ENCODE results near the gene SPAG9. TPM values are rescaled to one million over a fixed set of nuclear protein-coding genes. Genes with fewer than 3 reads are reported as not detected.
"Not testable (repeated sequence)": the region's sequence is repeated elsewhere in the genome, so short reads cannot be mapped to it uniquely, and the experiment has no call there.

Gene SPAG9
- total RNA-seq, 4 donors from 2014 or later = 37.0 to 131 (median 116) TPM

DNA sequence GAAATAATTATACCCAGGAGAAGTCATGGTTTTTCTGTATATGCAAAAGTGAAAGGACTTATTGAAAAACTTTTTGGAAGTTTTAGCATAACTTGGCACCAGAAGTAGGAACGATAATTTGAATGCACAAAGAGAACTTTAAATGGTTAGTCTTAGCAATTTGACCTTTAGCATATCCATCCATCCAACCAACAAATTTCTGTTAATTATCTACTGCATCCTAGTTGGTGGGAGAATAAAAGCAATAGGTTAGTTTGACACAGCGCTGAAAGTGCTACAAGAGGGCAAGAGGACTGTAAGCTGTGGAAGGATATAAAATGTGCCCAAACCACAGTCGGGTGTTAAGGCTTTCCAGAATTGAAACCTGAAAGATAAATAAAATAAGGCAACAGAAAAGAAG lies 17.6 kb downstream of the SPAG9 start:
- DNase-seq = no peak
- Histone ChIP-seq H3K36me3 (no peaks in the 10 kb centered on the region), H3K4me3 (no peak overlapping the region), H3K4me1 (peaks cover 0 to 37% (median 19%) of the 10 kb centered on the region in 4 donors), H3K9me3 (no peaks in the 10 kb centered on the region), H3K27ac (no peak overlapping the region), H3K27me3 (no peaks in the 10 kb centered on the region)
- in situ Hi-C loops (cut with MboI; ENCODE audit: low pct_ligation_motif_present in 1 of 4, low pct_unique_long_range_greater_than_20kb in 1 of 4, low sequenced_read_pairs in 3 of 4) = no loop called here
- TF ChIP-seq POLR2A (IDR thresholded peaks at IDR 0.05) (no peak), POLR2AphosphoS5 (IDR thresholded peaks at IDR 0.05) (no peak), CTCF (IDR thresholded peaks at IDR 0.05) (no peak), EP300 (IDR thresholded peaks at IDR 0.05; ENCODE audit: low read depth) (no peak)
- 21 to 38% methylated on average over 3 of the region's 3 CpGs for WGBS, 2 donors (ENCODE audit: low coverage in 1 of 2)
- intact Hi-C loops (cut with DNase I; ENCODE audit: low total_unique reads) = no loop called here

DNA sequence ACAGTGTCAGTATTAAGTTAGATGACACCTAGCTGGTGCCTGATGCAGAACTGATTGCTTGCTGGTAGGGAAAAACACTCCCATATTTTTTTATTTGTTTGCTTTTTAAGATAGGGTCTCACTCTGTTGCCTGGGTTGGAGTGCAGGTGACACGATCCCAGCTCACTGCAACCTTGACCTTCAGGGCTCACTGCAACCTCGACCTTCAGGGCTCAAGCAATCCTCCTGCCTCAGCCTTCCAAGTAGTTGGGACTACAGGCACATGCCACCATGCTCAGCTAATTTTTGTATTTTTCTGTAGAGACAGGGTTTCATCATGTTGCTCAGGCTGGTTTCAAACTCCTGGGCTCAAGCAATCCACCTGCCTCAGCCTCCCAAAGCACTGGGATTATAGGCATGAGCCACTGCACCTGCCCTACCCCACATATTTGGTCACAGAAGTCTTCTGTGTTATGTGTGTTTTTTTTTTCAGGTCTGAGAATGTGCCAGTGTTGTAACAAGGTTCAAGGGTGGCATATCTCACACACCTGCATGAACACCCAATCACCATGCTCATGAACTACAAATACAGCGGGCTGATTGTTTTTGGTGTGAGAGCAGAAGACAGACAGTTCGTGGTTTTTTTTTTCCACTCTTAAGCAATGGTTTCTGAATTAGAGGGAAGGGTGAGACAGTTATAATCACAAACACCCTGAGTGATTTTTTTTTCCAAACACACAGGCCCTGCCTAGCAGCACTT lies 22.8 kb downstream of the SPAG9 start:
- TF ChIP-seq CTCF (IDR thresholded peaks at IDR 0.05) = no peak
- peak in 1 of 3 donors; percentile 30 for TF ChIP-seq POLR2AphosphoS5 (IDR thresholded peaks at IDR 0.05)
- intact Hi-C loops (cut with DNase I; ENCODE audit: low total_unique reads) = no loop called here
- Histone ChIP-seq H3K9me3 (no peaks in the 10 kb centered on the region), H3K27ac (peak overlapping the region; percentile 50 to 67 (median 64)), H3K4me3 (no peak overlapping the region), H3K36me3 (no peaks in the 10 kb centered on the region), H3K4me1 (peaks cover 4 to 57% (median 30%) of the 10 kb centered on the region in 4 donors), H3K27me3 (no peaks in the 10 kb centered on the region)
- DNase-seq = peak; percentile 31
- 55 to 71% methylated on average over 2 to 4 of the region's 4 CpGs for WGBS, 2 donors (ENCODE audit: low coverage in 1 of 2)
- in situ Hi-C loops (cut with MboI; ENCODE audit: low pct_ligation_motif_present in 1 of 4, low pct_unique_long_range_greater_than_20kb in 1 of 4, low sequenced_read_pairs in 3 of 4) = no loop called here

DNA sequence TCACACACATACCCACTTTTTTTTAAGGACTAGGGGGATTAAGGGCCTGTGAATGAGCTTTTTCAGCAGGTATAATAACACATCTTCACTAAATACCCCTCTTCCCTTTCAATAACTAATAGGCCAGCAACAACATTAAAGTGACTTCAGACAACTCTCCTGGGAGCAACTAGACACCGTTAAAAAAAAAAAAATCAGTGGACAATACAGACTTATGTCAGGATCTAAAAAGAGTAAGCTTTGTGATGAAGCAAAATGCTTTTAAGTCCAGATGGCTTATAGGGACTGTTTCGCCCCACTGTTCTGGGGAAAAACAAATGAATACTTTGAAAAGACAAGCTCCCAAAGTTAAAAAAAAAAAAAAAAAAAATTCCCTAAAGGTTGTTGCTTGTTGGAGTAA lies 29.0 kb downstream of the SPAG9 start:
- DNase-seq = no peak
- in situ Hi-C loops (cut with MboI; ENCODE audit: low pct_ligation_motif_present in 1 of 4, low pct_unique_long_range_greater_than_20kb in 1 of 4, low sequenced_read_pairs in 3 of 4) (no loop called here), intact Hi-C loops (cut with DNase I; ENCODE audit: low total_unique reads) (no loop called here)
- H3K9me3 ChIP-seq = no peaks in the 10 kb centered on the region
- TF ChIP-seq CTCF (IDR thresholded peaks at IDR 0.05) (no peak), POLR2AphosphoS5 (IDR thresholded peaks at IDR 0.05) (no peak), POLR2A (IDR thresholded peaks at IDR 0.05) (no peak), EP300 (IDR thresholded peaks at IDR 0.05; ENCODE audit: low read depth) (no peak)
- H3K36me3 ChIP-seq = no peaks in the 10 kb centered on the region
- 71 to 79% methylated on average over 2 of the region's 2 CpGs for WGBS, 2 donors (ENCODE audit: low coverage in 1 of 2)
- no peak overlapping the region for H3K27ac ChIP-seq
- peaks cover 9 to 46% (median 19%) of the 10 kb centered on the region in 4 donors for H3K4me1 ChIP-seq
- H3K27me3 ChIP-seq = no peaks in the 10 kb centered on the region
- H3K4me3 ChIP-seq = no peak overlapping the region

- H3K4me1 ChIP-seq = peaks cover 5 to 27% (median 7%) of the 10 kb centered on the region in 4 donors
- H3K4me3 ChIP-seq; H3K27me3 ChIP-seq; intact Hi-C loops (cut with DNase I; ENCODE audit: low total_unique reads); H3K9me3 ChIP-seq; H3K27ac ChIP-seq; in situ Hi-C loops (cut with MboI; ENCODE audit: low pct_ligation_motif_present in 1 of 4, low pct_unique_long_range_greater_than_20kb in 1 of 4, low sequenced_read_pairs in 3 of 4); DNase-seq; H3K36me3 ChIP-seq: not testable (repeated sequence)
- WGBS, 2 donors (ENCODE audit: low coverage in 1 of 2) = 94% methylated on average over 10 of the region's 10 CpGs; no CpG with 5 or more reads in 1 of the 2 donors
These were observed 31.8 kb downstream of the SPAG9 start for GRCh38 chr17:51088868-51089267.

- TF ChIP-seq POLR2A (IDR thresholded peaks at IDR 0.05) (no peak), EP300 (IDR thresholded peaks at IDR 0.05; ENCODE audit: low read depth) (no peak), CTCF (IDR thresholded peaks at IDR 0.05) (no peak), POLR2AphosphoS5 (IDR thresholded peaks at IDR 0.05) (no peak)
- Histone ChIP-seq H3K4me3 (no peak overlapping the region), H3K9me3 (no peaks in the 10 kb centered on the region), H3K36me3 (no peaks in the 10 kb centered on the region), H3K27me3 (no peaks in the 10 kb centered on the region), H3K4me1 (peaks cover 1 to 21% (median 3%) of the 10 kb centered on the region in 4 donors), H3K27ac (no peak overlapping the region)
- intact Hi-C loops (cut with DNase I; ENCODE audit: low total_unique reads) = no loop called here
- DNase-seq = no peak
- in situ Hi-C loops (cut with MboI; ENCODE audit: low pct_ligation_motif_present in 1 of 4, low pct_unique_long_range_greater_than_20kb in 1 of 4, low sequenced_read_pairs in 3 of 4) = no loop called here
- 85 to 89% methylated on average over 7 to 9 of the region's 9 CpGs for WGBS, 2 donors (ENCODE audit: low coverage in 1 of 2)
These were observed 32.4 kb downstream of the SPAG9 start for GRCh38 chr17:51088287-51088686.
